Naive thymus-derived CD4-positive, alpha-beta T cell (primary cell): ENCODE data around the gene METTL27. TPM values are rescaled to one million over a fixed set of nuclear protein-coding genes. Genes with fewer than 3 reads are reported as not detected.

ENCODE experiments used
- polyA plus RNA-seq, 2 donors: library from polyadenylated mRNA; unstranded; fragments of 300-500 nt; fragmentation: Illumina TruSeq; gene quantifications; one replicate each; pipeline ENCODE4 v1.2.3, GENCODE V29; 2021
- total RNA-seq, 6 experiments: library from RNA in 5 of 6; stranded (reverse) in 5 of 6; gene quantifications; 1 replicate in 5 of 6; 2 replicates in 1 of 6; pipeline ENCODE4 v1.2.3 and lab custom pipeline; 2021 to 2026

Gene METTL27
- total and polyA plus RNA-seq, 7 experiments from 2014 or later: 1.5 to 7.4 (median 2.9) TPM

Other genes starting within 250 kb of the METTL27 start
- not detected for gene MLXIPL, start 218.0 kb downstream of the METTL27 start, total RNA-seq
- not detected for gene MLXIPL, start 218.0 kb downstream of the METTL27 start, polyA plus RNA-seq
- gene VPS37D, start 174.7 kb downstream of the METTL27 start, total RNA-seq: under 1 TPM in 3 of 5 experiments, not detected in 2; 0.22 to 0.85 (median 0.44) TPM
- gene VPS37D, start 174.7 kb downstream of the METTL27 start, polyA plus RNA-seq: not detected
- gene DNAJC30, start 159.1 kb downstream of the METTL27 start, total RNA-seq: 10 to 100 TPM in 4 of 5 experiments, 1 to 10 TPM in 1; 9.5 to 22.4 (median 13.4) TPM
- gene DNAJC30, start 159.1 kb downstream of the METTL27 start, polyA plus RNA-seq: 10 to 100 TPM; 11.8 to 12.9 TPM
- 100 to 1,000 TPM in 2 of 5 experiments, 10 to 100 TPM in 3; 50.5 to 107 (median 72.0) TPM for gene BUD23, start 158.9 kb downstream of the METTL27 start, total RNA-seq
- gene BUD23, start 158.9 kb downstream of the METTL27 start, polyA plus RNA-seq: 100 to 1,000 TPM; 126 to 156 TPM
- gene STX1A, start 122.8 kb downstream of the METTL27 start, total RNA-seq: 10 to 100 TPM in 3 of 5 experiments, 1 to 10 TPM in 2; 9.6 to 13.4 (median 10.5) TPM
- 1 to 10 TPM; 1.2 to 3.2 TPM for gene STX1A, start 122.8 kb downstream of the METTL27 start, polyA plus RNA-seq
- gene ABHD11, start 103.7 kb downstream of the METTL27 start, total RNA-seq: 10 to 100 TPM; 12.3 to 22.7 (median 17.2) TPM
- 10 to 100 TPM; 10.2 to 15.9 TPM for gene ABHD11, start 103.7 kb downstream of the METTL27 start, polyA plus RNA-seq
- gene CLDN3, start 72.2 kb downstream of the METTL27 start, total RNA-seq: not detected
- gene CLDN3, start 72.2 kb downstream of the METTL27 start, polyA plus RNA-seq: not detected
- gene CLDN4, start 11.5 kb downstream of the METTL27 start, total RNA-seq: under 1 TPM in 1 of 5 experiments, not detected in 4; 0.24 TPM
- under 1 TPM; 0.14 to 0.16 TPM for gene CLDN4, start 11.5 kb downstream of the METTL27 start, polyA plus RNA-seq
- gene TMEM270, start 18.6 kb upstream of the METTL27 start, total RNA-seq: not detected
- gene TMEM270, start 18.6 kb upstream of the METTL27 start, polyA plus RNA-seq: not detected
- gene ELN, start 185.7 kb upstream of the METTL27 start, total RNA-seq: under 1 TPM in 3 of 5 experiments, not detected in 2; 0.11 to 0.67 (median 0.66) TPM
- gene ELN, start 185.7 kb upstream of the METTL27 start, polyA plus RNA-seq: not detected
- 10 to 100 TPM; 11.0 to 19.7 (median 14.1) TPM for gene LIMK1, start 241.3 kb upstream of the METTL27 start, total RNA-seq
- 1 to 10 TPM; 2.2 to 2.9 TPM for gene LIMK1, start 241.3 kb upstream of the METTL27 start, polyA plus RNA-seq